Panc1 (cell line): ENCODE measurements around the gene ARHGAP25. TPM values are rescaled to one million over a fixed set of nuclear protein-coding genes. Genes with fewer than 3 reads are reported as not detected.

Experiments used
- ATAC-seq: fragments of 200-7000 bp; cut with Tn5 transposase; 2 replicates; pipeline ENCODE4 v1.9.1; 2020; ENCODE audit warnings: mild to moderate bottlenecking, moderate library complexity
- BruUV-seq: library from RNA; stranded (reverse); fragments of 400-500 nt; replicated peaks from 2 replicates; lab custom pipeline; 2021; lab: Mats Ljungman, UMichigan
- CTCF ChIA-PET: fragments of 300-600 bp; sonication (Branson Sonifier 250); formaldehyde crosslinking; loops from one replicate; lab custom pipeline; 2022; ENCODE audit warnings: antibody characterized with exemption; lab: Charles Lee
- POLR2A ChIA-PET: fragments of 300-600 bp; sonication (Branson Sonifier 250); formaldehyde crosslinking; loops from one replicate; lab custom pipeline; 2022; ENCODE audit warnings: antibody characterized with exemption; lab: Charles Lee
- DNase-seq: peaks from one replicate; pipeline ENCODE4 v3.0.0-alpha.2; 2010; ENCODE audit warnings: low read depth, low spot score
- H3K27ac ChIP-seq: 2 replicates; pipeline ENCODE4 v1.5.1; 2011; ENCODE audit warnings: mild to moderate bottlenecking, low read length, inconsistent platforms
- H3K27me3 ChIP-seq: fragments of 200-500 bp; sonication (Bioruptor generic); 2 replicates; pipeline ENCODE4 v1.6.0; 2014; ENCODE audit warnings: low read length, inconsistent platforms; ENCODE audit not compliant: control insufficient read depth, insufficient read depth
- H3K36me3 ChIP-seq: fragments of 200-500 bp; sonication (Bioruptor generic); 2 replicates; pipeline ENCODE4 v1.5.1; 2014; ENCODE audit warnings: inconsistent platforms, mild to moderate bottlenecking, low read length, moderate library complexity; ENCODE audit not compliant: control insufficient read depth, insufficient read depth
- H3K4me1 ChIP-seq: 2 replicates; pipeline ENCODE4 v1.5.1; 2011; ENCODE audit warnings: inconsistent platforms, mild to moderate bottlenecking, low read length, moderate library complexity; ENCODE audit not compliant: control insufficient read depth, insufficient read depth
- H3K4me3 ChIP-seq, 2 experiments: 2 replicates each; pipeline ENCODE4 v1.5.1; 2011 to 2012; ENCODE audit warnings: low read depth in 2 of 2, low read length in 2 of 2, mild to moderate bottlenecking in 2 of 2, inconsistent platforms in 1 of 2, moderate library complexity in 1 of 2
- H3K9me3 ChIP-seq: fragments of 200-500 bp; sonication (Bioruptor generic); 2 replicates; pipeline ENCODE4 v1.5.1; 2014; ENCODE audit warnings: low read depth, mild to moderate bottlenecking, inconsistent platforms, low read length, moderate library complexity; ENCODE audit not compliant: control insufficient read depth, insufficient read depth
- CTCF ChIP-seq: fragments of 450-650 bp; IDR thresholded peaks from 2 replicates; pipeline ENCODE4 v1.5.1; 2017; ENCODE audit warnings: mild to moderate bottlenecking
- POLR2AphosphoS5 ChIP-seq: IDR thresholded peaks from 2 replicates; pipeline ENCODE4 v1.6.1; 2012; ENCODE audit warnings: mild to moderate bottlenecking, low read depth, low read length, moderate library complexity
- REST ChIP-seq, 2 experiments: IDR thresholded peaks; 2 replicates each; pipeline ENCODE4 v1.6.1; 2011 to 2012; ENCODE audit warnings: low read depth in 2 of 2, control low read depth in 1 of 2, low read length in 1 of 2, mild to moderate bottlenecking in 1 of 2, moderate library complexity in 1 of 2; ENCODE audit not compliant: insufficient read depth in 1 of 2
- SIN3A ChIP-seq: IDR thresholded peaks from 2 replicates; pipeline ENCODE4 v1.6.1; 2012; ENCODE audit warnings: low read depth, mild to moderate bottlenecking, low read length, moderate library complexity, borderline replicate concordance; ENCODE audit not compliant: insufficient read depth
- TCF7L2 ChIP-seq: IDR thresholded peaks from 2 replicates; pipeline ENCODE4 v1.6.1; 2011; ENCODE audit warnings: mild to moderate bottlenecking, low read depth, low read length, inconsistent platforms
- in situ Hi-C: cut with HindIII; loops from 2 replicates; pipeline ENCODE4 v1.10.0; 2016; ENCODE audit warnings: low sequenced_read_pairs, low pct_unique_long_range_greater_than_20kb
- intact Hi-C: fragments of 100-400 bp; cut with micrococcal nuclease; formaldehyde crosslinking; loops from one replicate; pipeline ENCODE4 v1.10.0; 2022; ENCODE audit not compliant: unreplicated experiment
- total RNA-seq: library from RNA; stranded (reverse); gene quantifications from one replicate; pipeline ENCODE4 v1.2.1, GENCODE V29; 2021; ENCODE audit not compliant: unreplicated experiment

Gene ARHGAP25
- total RNA-seq, 1 experiment from 2014 or later: 0.49 TPM

GRCh38 chr2:68855550-68855949, 120.9 kb downstream of the ARHGAP25 start:
- ChIA-PET CTCF (no interaction called here), POLR2A (no interaction called here)
- BruUV-seq: no TSS peak
- no peaks in the 10 kb centered on the region for H3K36me3 ChIP-seq
- intact Hi-C loops: no loop called here
- H3K27me3 ChIP-seq: peaks cover 30% of the 10 kb centered on the region
- H3K4me3 ChIP-seq: no peak overlapping the region
- no peak overlapping the region for H3K27ac ChIP-seq
- ATAC-seq (no peak), DNase-seq (no peak)
- H3K4me1 ChIP-seq: no peaks in the 10 kb centered on the region
- 0 out of 2 replicates have a peak, but pooled peaks cover 3% of the 10 kb centered on the region for H3K9me3 ChIP-seq
- in situ Hi-C loops: no loop called here
- no peak for TF ChIP-seq CTCF
- no peak for TF ChIP-seq SIN3A
- TF ChIP-seq POLR2AphosphoS5: no peak
- TF ChIP-seq TCF7L2: no peak
- TF ChIP-seq REST (IDR thresholded peaks at IDR 0.05; ENCODE audit: insufficient read depth in 1 of 2, low read depth in 2 of 2, low read length in 1 of 2): no peak

GRCh38 chr2:68857202-68857845, 122.7 kb downstream of the ARHGAP25 start:
- ChIA-PET CTCF (no interaction called here), POLR2A (no interaction called here)
- Histone ChIP-seq H3K4me1 (no peaks in the 10 kb centered on the region), H3K9me3 (0 out of 2 replicates have a peak, but pooled peaks cover 3% of the 10 kb centered on the region), H3K27me3 (peaks cover 32% of the 10 kb centered on the region), H3K27ac (no peak overlapping the region), H3K36me3 (no peaks in the 10 kb centered on the region), H3K4me3 (no peak overlapping the region)
- BruUV-seq: no TSS peak
- in situ Hi-C loops: no loop called here
- TF ChIP-seq SIN3A: no peak
- TF ChIP-seq POLR2AphosphoS5: no peak
- TF ChIP-seq CTCF: no peak
- TF ChIP-seq TCF7L2: no peak
- no peak for TF ChIP-seq REST (IDR thresholded peaks at IDR 0.05; ENCODE audit: insufficient read depth in 1 of 2, low read depth in 2 of 2, low read length in 1 of 2)
- DNase-seq: no peak
- ATAC-seq: no peak
- intact Hi-C loops: no loop called here
